G401 (cell line): ENCODE results near the gene RPS3. TPM values are rescaled to one million over a fixed set of nuclear protein-coding genes. Genes with fewer than 3 reads are reported as not detected.
"Not testable (repeated sequence)": the region's sequence is repeated elsewhere in the genome, so short reads cannot be mapped to it uniquely, and the experiment has no call there.

ENCODE experiments used
- DNase-seq: peaks from one replicate; pipeline ENCODE4 v3.0.0-alpha.2; 2015; ENCODE audit warnings: low spot score
- in situ Hi-C: cut with HindIII; loops from 2 replicates; pipeline ENCODE4 v1.10.0; 2016; ENCODE audit warnings: low sequenced_read_pairs, mixed read lengths
- total RNA-seq: library from RNA; depleted of rRNA; stranded (reverse); fragments of >200 nt; shearing (Covaris generic); gene quantifications from 2 replicates; pipeline ENCODE4 v1.2.3, GENCODE V29; 2014

Gene RPS3
- total RNA-seq, 1 experiment from 2014 or later, result 2,959 TPM

- DNase-seq, result peak; percentile 92
- in situ Hi-C loops, result no loop called here
Observed at GRCh38 chr11:75406338-75406777, 7.0 kb downstream of the RPS3 start.

DNA sequence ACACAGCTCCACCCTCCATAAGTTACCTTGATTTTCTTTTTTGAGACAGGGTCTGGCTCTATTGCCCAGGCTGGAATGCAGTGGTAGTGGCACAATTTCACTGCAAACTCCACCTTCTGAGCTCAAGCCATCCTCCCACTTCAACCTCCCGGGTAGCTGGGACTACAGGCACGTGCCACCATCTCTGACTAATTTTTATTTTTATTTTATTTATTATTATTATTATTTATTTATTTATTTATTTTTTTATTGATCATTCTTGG, 9.6 kb downstream of the RPS3 start:
- no peak for DNase-seq
- in situ Hi-C loops, result no loop called here

GRCh38 chr11:75409971-75410370, 10.7 kb downstream of the RPS3 start:
- in situ Hi-C loops, DNase-seq: not testable (repeated sequence)

- DNase-seq, in situ Hi-C loops: not testable (repeated sequence)
Observed at GRCh38 chr11:75413146-75413545, 13.8 kb downstream of the RPS3 start.

GRCh38 chr11:75413864-75414263, 14.5 kb downstream of the RPS3 start:
- in situ Hi-C loops, result no loop called here
- no peak for DNase-seq

- DNase-seq, result no peak
- in situ Hi-C loops, result no loop called here
Observed at GRCh38 chr11:75420224-75421034, 21.1 kb downstream of the RPS3 start.

DNA sequence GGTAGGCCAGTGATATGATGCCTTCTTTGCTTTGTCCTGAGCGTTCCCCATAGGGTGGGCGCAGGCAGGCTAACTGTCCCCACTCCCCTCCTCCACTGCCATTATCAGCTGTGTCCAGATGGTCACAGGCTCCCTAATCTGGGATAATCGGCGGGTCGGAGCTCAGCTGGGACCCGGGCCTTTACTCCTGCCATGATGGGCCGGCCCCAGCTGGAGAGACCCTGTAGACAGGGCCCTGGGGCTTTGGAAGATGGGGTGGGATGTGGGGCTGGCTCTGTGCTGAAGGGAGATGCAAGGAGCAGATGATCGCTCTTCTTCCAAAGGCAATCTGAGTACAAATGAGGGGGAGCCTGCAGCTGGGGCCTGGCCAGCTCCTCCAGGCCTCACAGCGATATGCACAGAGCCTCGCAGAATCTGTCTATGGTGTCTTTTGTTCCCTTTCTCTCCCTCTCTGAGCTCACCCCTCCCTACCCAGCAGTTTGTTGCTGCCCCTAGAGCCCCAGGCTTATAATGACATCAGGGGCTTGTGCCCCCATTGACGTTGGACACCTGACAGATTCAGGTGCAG, 21.8 kb downstream of the RPS3 start:
- no peak for DNase-seq
- in situ Hi-C loops, result no loop called here

GRCh38 chr11:75421902-75422247, 22.6 kb downstream of the RPS3 start:
- in situ Hi-C loops, result no loop called here

DNA sequence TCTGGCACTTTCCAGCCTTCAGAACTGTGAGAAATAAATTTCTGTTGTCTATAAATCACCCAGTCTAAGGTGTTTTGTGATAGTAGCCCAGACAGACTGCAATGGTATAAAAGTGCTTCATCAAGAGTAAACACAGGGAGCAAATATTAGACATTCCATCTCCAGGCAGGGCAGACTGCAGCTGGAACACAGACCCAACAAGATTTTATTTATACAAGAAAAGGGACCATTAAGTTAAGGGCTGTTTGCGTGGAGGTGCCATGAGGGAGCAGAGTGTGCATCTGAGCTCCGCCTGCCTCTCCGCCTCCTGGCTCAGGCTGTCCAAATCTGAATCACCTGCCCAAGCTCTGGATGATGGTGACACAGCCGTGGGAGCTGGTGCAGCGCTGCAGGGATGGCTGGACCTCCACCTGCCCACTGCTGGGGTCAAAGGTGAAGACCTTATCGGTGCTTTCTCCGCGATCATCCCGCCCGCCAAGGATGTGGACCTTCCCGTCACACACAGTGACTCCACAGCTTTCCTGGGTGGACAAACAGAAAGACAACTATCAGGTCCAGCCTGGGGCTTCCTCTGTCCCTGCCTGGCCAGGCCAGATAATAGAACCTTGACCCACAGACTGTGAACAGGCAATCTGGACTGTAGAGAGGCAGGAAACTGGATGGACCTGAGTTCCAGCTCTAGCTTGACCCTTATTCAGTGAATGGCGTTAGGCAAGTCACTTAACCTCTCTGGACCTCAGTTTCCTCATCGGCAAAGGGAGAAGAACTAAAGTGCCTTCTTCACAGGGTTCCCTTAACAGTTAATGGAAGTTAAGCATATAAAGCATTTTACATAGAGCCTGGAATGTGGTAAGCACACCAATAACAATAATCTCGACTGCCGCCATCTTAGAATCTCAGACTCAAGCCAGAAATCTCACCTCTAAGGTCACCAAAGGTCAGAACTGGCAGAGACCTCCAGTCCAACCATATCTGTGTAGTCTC, 23.2 kb downstream of the RPS3 start:
- in situ Hi-C loops, result no loop called here
- no peak for DNase-seq

More at GRCh38 chr11:75421902-75422247, 22.6 kb downstream of the RPS3 start:
- DNase-seq, result no peak

DNA sequence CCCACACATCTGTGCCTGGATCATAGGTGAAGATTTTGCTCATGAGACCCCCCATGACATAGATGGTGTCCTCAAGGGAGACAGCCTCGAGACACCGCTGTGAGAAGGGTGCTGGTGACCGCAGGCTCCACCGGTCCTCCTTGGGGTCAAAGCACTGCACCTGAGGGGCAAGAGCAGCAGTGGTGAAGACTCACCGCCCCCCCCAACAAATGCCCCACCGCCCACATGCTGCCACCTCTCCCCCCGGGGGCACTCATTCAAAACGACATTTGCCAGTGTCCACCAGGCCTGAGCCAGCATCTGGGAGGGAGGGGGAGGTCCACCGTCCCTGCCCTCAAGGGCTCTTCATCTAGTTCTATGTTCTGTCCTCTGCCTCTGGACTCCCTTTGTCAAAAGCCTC, 24.4 kb downstream of the RPS3 start:
- in situ Hi-C loops, result no loop called here
- no peak for DNase-seq

- no peak for DNase-seq
- in situ Hi-C loops, result no loop called here
Observed at GRCh38 chr11:75424396-75424795, 25.1 kb downstream of the RPS3 start.

GRCh38 chr11:75425422-75425821, 26.1 kb downstream of the RPS3 start:
- in situ Hi-C loops, result no loop called here
- DNase-seq, result no peak

GRCh38 chr11:75426720-75427086, 27.4 kb downstream of the RPS3 start:
- in situ Hi-C loops, result no loop called here
- DNase-seq, result no peak

- DNase-seq, result no peak
- in situ Hi-C loops, result no loop called here
Observed at GRCh38 chr11:75427181-75427580, 27.9 kb downstream of the RPS3 start.

- DNase-seq, result peak; percentile 89
- in situ Hi-C loops, result no loop called here
Observed at GRCh38 chr11:75428281-75428724, 29.0 kb downstream of the RPS3 start.

- no peak for DNase-seq
- in situ Hi-C loops, result no loop called here
Observed at GRCh38 chr11:75428989-75429640, 29.8 kb downstream of the RPS3 start.

DNA sequence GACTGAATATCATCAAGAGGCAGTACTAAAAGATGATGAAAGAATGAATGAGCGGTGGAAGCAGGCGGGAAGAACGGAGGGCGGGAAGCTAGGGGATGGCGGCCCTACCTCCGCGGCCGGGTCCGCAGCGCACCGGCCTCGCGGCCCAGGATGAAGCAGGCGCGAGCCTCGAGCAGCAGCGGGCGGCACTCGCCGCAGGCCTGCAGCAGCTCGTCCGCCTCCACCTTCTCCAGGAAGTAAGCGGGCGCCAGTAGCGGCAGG, 30.3 kb downstream of the RPS3 start:
- no peak for DNase-seq
- in situ Hi-C loops, result no loop called here

DNA sequence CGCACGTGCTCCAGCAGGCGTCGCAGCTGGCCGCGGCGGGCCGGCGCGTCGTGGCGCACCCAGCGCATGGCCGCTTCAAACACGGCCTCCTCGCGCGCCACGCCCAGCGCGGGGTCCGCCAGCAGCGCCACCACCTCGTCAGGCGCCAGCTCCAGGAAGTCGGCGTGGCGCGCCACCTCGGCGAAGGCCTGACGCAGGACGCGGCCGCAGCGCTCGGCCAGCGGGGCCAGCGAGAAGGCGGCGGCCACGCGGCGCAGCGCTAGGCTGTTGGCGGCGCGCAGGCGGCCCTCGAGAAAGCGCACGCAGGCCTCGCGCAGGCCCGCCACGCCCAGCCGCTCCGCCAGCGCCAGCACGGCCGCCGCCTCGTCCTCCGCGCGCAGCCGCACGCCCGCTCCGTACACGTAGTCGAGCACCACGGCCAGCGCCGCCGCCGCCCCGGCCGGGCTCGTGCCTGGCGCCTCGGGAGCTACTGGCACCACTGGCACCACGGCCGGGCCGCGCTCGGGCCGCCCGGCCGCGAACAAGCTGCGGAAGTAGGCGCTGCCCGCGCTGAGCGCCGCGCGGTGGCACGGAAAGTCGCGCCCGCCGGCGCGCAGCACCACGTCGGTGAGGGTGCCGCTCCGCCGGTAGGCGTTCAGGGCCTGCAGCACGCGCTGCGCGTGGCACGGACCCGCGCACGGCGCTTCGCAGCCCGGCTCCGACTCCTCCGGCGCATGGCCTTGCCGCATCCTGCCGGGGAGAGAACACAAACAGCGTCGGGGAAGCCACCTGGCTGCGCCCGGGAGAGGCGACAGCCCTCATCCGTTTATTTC, 30.8 kb downstream of the RPS3 start:
- DNase-seq, result no peak
- in situ Hi-C loops, result no loop called here
